C4-2B (cell line): ENCODE results near the gene KCNAB1.

Experiments used
- CTCF ChIP-seq: fragments of 450-650 bp; conservative IDR thresholded peaks from 2 replicates; pipeline ENCODE4 v1.5.1; 2017; ENCODE audit warnings: mild to moderate bottlenecking
- ZFX ChIP-seq: fragments of 450-650 bp; IDR thresholded peaks from 2 replicates; pipeline ENCODE4 v1.6.1; 2017

- TF ChIP-seq CTCF (no peak), ZFX (no peak)
These were observed 10.9 kb downstream of the KCNAB1 start for GRCh38 chr3:156131241-156131640.
